GM21360 (cell line): ENCODE results near the gene KIF9.
A peak's percentile ranks its signal among the peaks of the same experiment; 100 is the strongest.
"Not testable (repeated sequence)": the region's sequence is repeated elsewhere in the genome, so short reads cannot be mapped to it uniquely, and the experiment has no call there.

Experiments used
- ATAC-seq: cut with Tn5 transposase; IDR thresholded peaks from one replicate; pipeline ENCODE4 v1.9.1; 2021; ENCODE audit warnings: mild to moderate bottlenecking, moderate library complexity; ENCODE audit not compliant: unreplicated experiment

Gene KIF9

DNA sequence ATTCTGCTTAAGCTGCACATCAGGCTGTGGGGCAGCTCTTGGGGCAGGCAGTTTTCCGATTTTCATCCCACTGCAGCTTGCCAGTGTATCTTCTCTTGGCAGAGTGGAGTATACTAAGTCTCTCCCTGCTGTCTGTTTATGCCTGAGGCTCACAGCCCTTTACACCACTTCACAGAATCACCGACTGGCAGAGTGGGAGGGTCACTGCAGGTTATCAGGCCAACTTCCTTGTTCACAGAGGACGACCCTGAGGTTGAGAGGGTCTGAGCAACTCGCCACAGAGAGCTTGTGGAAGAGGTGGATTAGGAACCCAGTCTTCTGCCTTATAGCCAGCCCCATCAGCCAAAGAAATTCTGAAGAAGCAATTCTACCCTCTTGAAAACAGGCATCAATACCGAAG lies 30.9 kb downstream of the KIF9 start:
- ATAC-seq, result no peak

- not testable (repeated sequence) for ATAC-seq
These were observed 31.5 kb downstream of the KIF9 start for GRCh38 chr3:47251085-47251484.

DNA sequence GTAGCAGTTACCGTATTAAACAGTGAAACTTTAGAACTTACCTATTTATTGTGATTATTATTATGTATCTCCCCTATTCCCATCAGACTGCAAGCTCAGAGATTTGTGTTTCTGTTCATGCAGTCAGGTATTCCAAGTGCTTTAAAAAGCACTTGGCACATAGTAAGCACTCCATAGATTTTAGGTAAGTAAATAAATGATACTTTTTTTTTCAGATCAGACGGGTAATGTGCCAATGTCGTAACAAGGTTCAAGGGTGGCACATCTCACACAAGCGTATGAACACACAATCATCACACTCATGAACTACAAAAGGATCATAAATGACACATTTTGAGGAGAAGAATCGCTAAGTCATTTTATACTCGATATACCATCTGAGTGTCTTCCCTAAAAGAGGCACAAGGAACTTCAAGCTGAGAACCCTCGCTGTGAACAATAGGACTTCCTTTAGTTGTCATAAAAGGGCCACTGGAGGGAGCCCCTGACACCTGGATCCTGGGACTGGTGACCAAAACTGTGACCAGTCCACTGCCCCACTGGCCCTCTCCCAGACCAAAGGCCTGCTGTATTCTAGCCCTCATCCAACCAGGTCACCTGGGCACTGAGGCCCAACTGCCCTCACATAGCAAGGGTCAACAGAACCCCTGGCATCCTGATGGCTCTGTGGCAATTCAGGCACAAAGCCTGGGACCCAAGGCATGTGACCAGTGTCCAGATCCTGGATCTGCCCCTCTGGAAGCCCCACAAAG lies 32.1 kb downstream of the KIF9 start:
- no peak for ATAC-seq

DNA sequence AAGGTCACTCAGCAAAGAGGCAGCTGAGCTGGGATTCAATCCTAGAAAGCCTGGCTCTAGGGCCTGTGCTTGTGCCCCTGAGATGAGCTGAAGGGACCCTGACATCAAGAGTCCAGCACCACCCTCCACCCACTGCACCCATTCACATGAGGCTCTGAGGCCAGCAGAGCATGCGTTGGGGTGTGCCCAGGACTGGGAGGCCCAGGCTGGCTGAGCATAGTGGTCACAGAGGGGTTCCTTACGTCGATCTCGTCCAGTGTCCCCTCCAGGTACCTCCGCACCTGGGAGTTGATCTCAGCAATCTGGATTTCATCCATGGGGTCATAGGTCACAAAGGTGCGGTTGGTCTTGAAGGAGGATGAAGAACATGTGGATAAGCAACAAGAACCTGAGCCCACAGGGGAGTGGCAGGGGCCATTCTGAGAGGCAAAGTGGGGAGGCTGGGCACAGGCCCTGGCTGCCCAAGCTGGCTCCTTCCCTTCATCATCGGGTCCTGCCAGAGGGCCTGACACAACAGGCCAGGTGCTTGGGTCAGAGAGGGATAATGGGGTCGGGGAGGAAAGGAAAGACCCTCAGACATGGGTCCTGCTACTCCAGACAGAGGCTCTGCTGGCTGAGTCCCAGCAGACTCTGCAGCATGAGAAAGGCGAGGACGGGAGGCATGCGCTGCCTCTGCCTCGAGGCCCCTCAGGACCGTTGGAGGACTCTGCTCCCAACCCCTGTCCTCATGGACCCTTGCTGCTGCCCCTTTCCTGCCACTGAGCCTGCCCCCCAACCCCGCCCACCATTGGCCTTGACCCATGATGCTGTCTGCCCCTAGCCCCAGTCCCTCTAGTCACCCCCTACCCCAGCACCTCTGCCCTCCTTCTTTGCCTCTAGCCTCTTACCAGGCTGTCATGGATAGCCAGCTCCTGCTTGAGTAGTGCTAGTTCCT lies 35.2 kb downstream of the KIF9 start:
- ATAC-seq, result no peak

DNA sequence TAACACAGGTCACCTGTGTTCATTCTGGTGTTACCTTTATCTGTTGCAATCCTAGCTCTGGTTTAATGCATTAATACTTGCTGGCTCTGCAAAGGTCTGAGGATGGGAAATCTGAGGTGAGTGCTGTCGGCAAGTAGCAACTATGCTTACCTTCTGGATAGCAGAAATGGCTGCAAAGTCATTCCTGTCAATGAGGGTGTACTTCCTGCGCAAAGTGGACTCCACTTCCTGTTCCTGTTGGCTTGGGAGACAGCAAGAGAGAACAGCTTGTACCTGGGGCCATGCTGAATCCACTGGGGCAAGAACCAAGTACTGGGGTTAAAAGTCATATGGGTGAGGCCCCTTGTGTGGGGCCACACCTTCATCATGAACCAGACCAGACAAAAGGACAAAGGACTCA lies 37.3 kb downstream of the KIF9 start:
- no peak for ATAC-seq

DNA sequence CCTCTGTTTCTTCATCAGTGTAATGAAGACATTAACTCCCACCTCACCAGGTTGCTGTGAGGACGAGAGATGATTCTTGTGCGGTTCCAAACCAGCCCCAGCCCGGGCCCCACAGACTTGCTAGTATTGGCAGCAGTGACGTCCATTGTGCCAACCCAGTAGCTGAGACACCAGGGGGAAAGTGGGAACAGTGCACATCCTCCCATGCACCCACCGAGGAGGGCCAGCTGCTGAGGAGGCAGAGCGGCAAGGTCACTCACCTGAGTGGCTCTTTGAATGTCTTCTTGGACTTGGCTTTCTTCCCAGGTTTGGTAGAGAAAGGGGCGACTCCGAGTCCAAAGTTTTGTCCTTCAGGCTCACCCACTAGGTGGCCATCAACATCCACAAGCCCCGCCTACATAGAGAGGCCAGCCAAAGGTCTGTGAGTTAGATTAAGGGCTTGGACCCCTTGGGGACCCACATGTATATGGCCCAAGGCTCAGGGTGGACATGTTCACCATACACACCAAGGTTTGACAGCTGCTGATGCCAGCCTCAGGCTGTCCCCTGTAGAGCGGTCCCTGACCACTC lies 38.0 kb downstream of the KIF9 start:
- ATAC-seq, result no peak

GRCh38 chr3:47243419-47244147 lies 39.0 kb downstream of the KIF9 start:
- ATAC-seq, result no peak

DNA sequence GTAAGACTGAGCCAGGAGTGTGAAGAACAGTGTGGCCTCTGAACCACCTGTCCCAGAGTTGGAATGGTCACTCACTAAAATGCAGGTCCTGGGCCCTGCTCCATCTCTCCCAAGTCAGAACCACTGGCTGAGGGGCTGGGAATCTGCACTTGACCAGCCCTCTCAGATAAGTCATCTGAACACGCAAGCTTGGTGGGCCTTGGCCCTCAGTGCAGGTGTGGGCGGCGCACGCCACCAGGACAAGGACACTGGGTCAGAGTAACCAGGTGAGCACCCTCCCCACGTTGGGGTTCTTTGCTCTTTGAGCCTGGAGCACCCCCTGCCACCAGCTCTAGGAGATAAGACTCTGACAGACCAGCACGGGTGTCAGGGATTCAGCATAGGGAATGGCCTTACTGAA lies 42.7 kb downstream of the KIF9 start:
- ATAC-seq, result no peak

DNA sequence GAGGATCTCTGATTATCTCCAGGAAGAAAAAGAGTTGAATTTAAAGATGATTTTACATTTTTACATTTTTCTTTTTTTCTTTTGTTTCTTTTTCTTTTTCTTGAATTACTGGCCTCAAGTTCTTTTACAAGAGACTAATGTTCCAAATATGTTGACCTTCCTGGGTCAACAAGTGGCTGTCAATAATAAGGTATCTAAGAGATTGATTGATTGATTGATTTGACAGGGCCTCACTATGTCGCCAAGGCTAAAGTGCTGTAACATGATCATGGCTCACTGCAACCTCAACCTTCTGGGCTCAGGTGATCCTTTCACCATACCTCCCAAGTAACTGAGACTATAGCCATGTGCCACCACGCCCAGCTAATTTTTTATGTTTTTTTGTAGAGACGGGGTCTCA lies 44.6 kb downstream of the KIF9 start:
- no peak for ATAC-seq

GRCh38 chr3:47228088-47228487 lies 54.5 kb downstream of the KIF9 start:
- ATAC-seq, result peak; percentile 31

- peak; percentile 61 for ATAC-seq
These were observed 54.9 kb downstream of the KIF9 start for GRCh38 chr3:47227678-47228077.

DNA sequence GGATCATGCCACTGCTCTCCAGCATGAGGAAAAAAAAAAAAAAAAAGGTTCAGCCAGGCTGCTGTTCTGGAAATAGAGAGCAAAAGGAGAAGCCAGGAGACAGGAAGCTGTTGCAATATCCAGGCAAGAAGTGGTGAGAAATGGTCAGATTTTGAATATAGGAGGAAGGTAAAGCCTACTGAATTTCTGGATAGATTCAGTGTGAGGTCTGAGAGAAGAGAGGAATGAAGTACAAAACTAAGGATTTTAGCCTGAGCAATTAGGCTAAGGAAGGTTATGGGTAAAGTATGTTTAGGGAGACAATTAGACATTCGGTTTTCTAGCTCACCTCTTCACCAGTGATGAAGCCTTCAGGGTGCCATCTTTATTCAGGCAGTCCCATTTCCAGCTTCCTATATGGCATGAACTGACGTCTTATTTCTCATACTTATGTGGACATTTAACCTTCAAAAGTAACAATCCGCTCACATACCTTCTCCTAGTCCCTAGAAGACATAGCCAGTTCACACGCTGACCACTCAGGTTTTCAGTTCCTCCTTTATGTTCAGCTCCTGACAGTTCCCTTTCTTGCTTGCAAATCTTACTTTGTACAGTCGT lies 57.2 kb downstream of the KIF9 start:
- ATAC-seq, result no peak

DNA sequence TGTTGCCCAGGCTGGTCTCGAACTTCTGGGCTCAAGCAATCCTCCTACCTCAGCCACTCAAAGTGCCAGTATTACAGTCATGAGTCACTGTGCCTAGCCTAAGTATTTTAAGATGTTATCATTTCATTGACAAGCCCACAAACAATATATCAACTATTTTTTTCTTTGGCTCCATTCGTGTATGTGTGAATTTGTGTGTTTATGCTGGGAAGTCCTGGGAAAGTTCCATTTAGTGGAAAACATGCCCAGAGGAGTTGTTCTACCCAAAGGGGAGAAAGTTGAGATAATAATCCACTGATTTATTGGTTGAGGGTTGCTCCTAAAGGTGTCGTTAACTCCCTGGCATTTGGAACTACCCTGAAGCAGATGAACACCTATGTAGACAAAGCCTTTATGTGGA lies 58.8 kb downstream of the KIF9 start:
- ATAC-seq, result no peak

GRCh38 chr3:47221798-47222197 lies 60.8 kb downstream of the KIF9 start:
- no peak for ATAC-seq

DNA sequence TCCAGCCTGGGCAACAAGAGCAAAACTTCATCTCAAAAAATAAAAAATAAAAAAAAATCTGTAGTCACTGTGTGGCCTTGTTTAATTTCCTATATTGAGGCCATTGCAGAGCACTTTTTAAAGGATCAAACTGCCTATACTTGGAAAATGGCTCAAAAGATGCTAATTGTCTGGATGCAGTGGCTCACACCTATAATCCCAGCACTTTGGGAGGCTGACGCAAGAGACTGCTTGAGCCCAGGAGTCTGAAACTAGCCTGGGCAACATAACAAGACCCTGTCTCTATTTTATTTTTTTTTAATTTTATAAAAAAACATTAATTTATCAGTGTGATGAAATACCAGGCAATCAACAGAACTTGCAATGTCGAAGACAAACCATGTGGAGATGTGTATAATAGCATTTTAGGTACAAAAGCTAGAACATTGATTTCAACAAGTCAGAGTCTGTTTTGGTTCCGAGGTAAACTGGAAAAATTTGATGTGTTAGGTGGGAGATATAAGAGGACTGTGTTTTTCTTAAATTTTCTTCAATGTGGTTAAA lies 71.7 kb downstream of the KIF9 start:
- no peak for ATAC-seq

GRCh38 chr3:47206022-47206421 lies 76.6 kb downstream of the KIF9 start:
- ATAC-seq, result not testable (repeated sequence)

DNA sequence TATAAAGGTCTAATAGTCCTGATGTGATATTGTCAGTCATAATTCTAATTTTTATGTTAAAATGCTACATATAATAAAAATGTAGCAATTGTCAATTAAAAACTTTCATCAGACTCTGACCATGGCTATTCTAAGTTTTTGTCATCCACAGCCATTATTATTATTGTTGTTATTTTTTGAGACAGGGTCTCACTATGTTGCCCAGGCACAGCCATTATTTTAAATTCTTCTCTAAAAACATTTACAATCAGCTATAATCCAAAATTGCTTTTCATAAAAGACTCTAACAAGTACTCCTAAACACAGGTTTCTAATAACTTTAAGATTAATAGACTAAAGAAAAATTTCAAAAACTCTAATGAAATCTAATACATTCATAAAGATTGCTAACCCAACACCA lies 77.7 kb downstream of the KIF9 start:
- ATAC-seq, result no peak

GRCh38 chr3:47202542-47202941 lies 80.1 kb downstream of the KIF9 start:
- ATAC-seq, result no peak

GRCh38 chr3:47197287-47197686 lies 85.3 kb downstream of the KIF9 start:
- no peak for ATAC-seq

- ATAC-seq, result no peak
These were observed 87.6 kb downstream of the KIF9 start for GRCh38 chr3:47194994-47195393.
